HEK293 (cell line): Measurements from ENCODE around the gene PEPD.
A peak's percentile ranks its signal among the peaks of the same experiment; 100 is the strongest.

ENCODE experiments used
- AEBP2 ChIP-seq: fragments of 450-650 bp; formaldehyde crosslinking; IDR thresholded peaks from 2 replicates; pipeline ENCODE4 v1.5.1; 2016; ENCODE audit warnings: missing biosample characterization, missing genetic modification characterization, borderline replicate concordance
- ATF2 ChIP-seq: fragments of 450-650 bp; formaldehyde crosslinking; IDR thresholded peaks from 2 replicates; pipeline ENCODE4 v1.5.1; 2016; ENCODE audit warnings: missing biosample characterization, missing genetic modification characterization, low read depth
- BCL11B ChIP-seq: fragments of 450-650 bp; formaldehyde crosslinking; IDR thresholded peaks from 2 replicates; pipeline ENCODE4 v1.5.1; 2016; ENCODE audit warnings: low read depth, missing biosample characterization, missing genetic modification characterization
- FEZF1 ChIP-seq: fragments of 450-650 bp; formaldehyde crosslinking; IDR thresholded peaks from 2 replicates; pipeline ENCODE4 v1.5.1; 2016; ENCODE audit warnings: missing biosample characterization, missing genetic modification characterization
- MEIS1 ChIP-seq: sonication (generic); formaldehyde crosslinking; IDR thresholded peaks from 2 replicates; pipeline ENCODE4 v1.8.1; 2022; ENCODE audit warnings: missing genetic modification reagents, mild to moderate bottlenecking, borderline replicate concordance
- PRDM6 ChIP-seq: fragments of 450-650 bp; formaldehyde crosslinking; IDR thresholded peaks from 2 replicates; pipeline ENCODE4 v1.5.1; 2017; ENCODE audit warnings: missing biosample characterization, missing genetic modification characterization
- ZBTB44 ChIP-seq: fragments of 450-650 bp; IDR thresholded peaks from 2 replicates; pipeline ENCODE4 v1.5.1; 2018; ENCODE audit warnings: missing biosample characterization, mild to moderate bottlenecking, missing genetic modification characterization
- ZNF132 ChIP-seq: fragments of 450-650 bp; formaldehyde crosslinking; IDR thresholded peaks from 2 replicates; pipeline ENCODE4 v1.5.1; 2017; ENCODE audit warnings: missing biosample characterization, missing genetic modification characterization, borderline replicate concordance
- ZNF248 ChIP-seq: fragments of 450-650 bp; formaldehyde crosslinking; IDR thresholded peaks from 2 replicates; pipeline ENCODE4 v1.5.1; 2017; ENCODE audit warnings: missing biosample characterization, missing genetic modification characterization
- ZNF26 ChIP-seq: fragments of 450-650 bp; formaldehyde crosslinking; IDR thresholded peaks from 2 replicates; pipeline ENCODE4 v1.5.1; 2016; ENCODE audit warnings: missing biosample characterization, missing genetic modification characterization
- ZNF280D ChIP-seq: fragments of 450-650 bp; formaldehyde crosslinking; IDR thresholded peaks from 2 replicates; pipeline ENCODE4 v1.5.1; 2016; ENCODE audit warnings: missing biosample characterization, missing genetic modification characterization
- ZNF37A ChIP-seq: fragments of 450-650 bp; IDR thresholded peaks from 2 replicates; pipeline ENCODE4 v1.5.1; 2018; ENCODE audit warnings: missing biosample characterization, missing genetic modification characterization
- ZNF488 ChIP-seq: fragments of 450-650 bp; formaldehyde crosslinking; IDR thresholded peaks from 2 replicates; pipeline ENCODE4 v1.5.1; 2016; ENCODE audit warnings: missing biosample characterization, missing genetic modification characterization
- ZNF514 ChIP-seq: fragments of 450-650 bp; formaldehyde crosslinking; IDR thresholded peaks from 2 replicates; pipeline ENCODE4 v1.5.1; 2016; ENCODE audit warnings: missing biosample characterization, missing genetic modification characterization
- ZNF518A ChIP-seq: fragments of 450-650 bp; formaldehyde crosslinking; conservative IDR thresholded peaks from 2 replicates; pipeline ENCODE4 v1.5.1; 2016; ENCODE audit warnings: low read depth, missing biosample characterization, missing genetic modification characterization
- ZNF530 ChIP-seq: fragments of 450-650 bp; formaldehyde crosslinking; IDR thresholded peaks from 2 replicates; pipeline ENCODE4 v1.5.1; 2016; ENCODE audit warnings: low read depth, missing biosample characterization, missing genetic modification characterization
- ZNF704 ChIP-seq: fragments of 450-650 bp; formaldehyde crosslinking; IDR thresholded peaks from 2 replicates; pipeline ENCODE4 v1.5.1; 2016; ENCODE audit warnings: missing biosample characterization, missing genetic modification characterization
- ZSCAN4 ChIP-seq: fragments of 450-650 bp; formaldehyde crosslinking; IDR thresholded peaks from 2 replicates; pipeline ENCODE4 v1.5.1; 2017; ENCODE audit warnings: missing biosample characterization, missing genetic modification characterization
- ZXDB ChIP-seq: fragments of 450-650 bp; formaldehyde crosslinking; IDR thresholded peaks from 2 replicates; pipeline ENCODE4 v1.5.1; 2016; ENCODE audit warnings: missing biosample characterization, missing genetic modification characterization

PEPD gene

GRCh38 chr19:33355535-33355934 lies 166.1 kb downstream of the PEPD start (continued):
- TF ChIP-seq ZNF280D (tag by site-specific recombination) = 0 out of 2 replicates have a peak, but pooled peaks have one; percentile 76
- no peak for TF ChIP-seq ZNF514 (tag by site-specific recombination)
- TF ChIP-seq ZNF518A (tag by site-specific recombination) = no peak
- no peak for TF ChIP-seq ZNF37A (tag by site-specific recombination)
- TF ChIP-seq ZXDB = no peak
- no peak for TF ChIP-seq FEZF1 (tag by site-specific recombination)
- no peak for TF ChIP-seq ZNF488 (tag by site-specific recombination)
- no peak for TF ChIP-seq ZNF704 (tag by site-specific recombination)
- no peak for TF ChIP-seq ZNF530 (tag by site-specific recombination)
- no peak for TF ChIP-seq ZNF132
- no peak for TF ChIP-seq AEBP2 (tag by site-specific recombination)
- TF ChIP-seq BCL11B (tag by site-specific recombination) = no peak
- TF ChIP-seq ZNF26 = 0 out of 2 replicates have a peak, but pooled peaks have one; percentile 16
- TF ChIP-seq ZSCAN4 (tag by site-specific recombination) = no peak
- TF ChIP-seq MEIS1 (CRISPR knock-in tag) = no peak
- no peak for TF ChIP-seq ATF2 (tag by site-specific recombination)
- no peak for TF ChIP-seq ZBTB44 (tag by site-specific recombination)
- no peak for TF ChIP-seq ZNF248 (tag by site-specific recombination)
- TF ChIP-seq PRDM6 (tag by site-specific recombination) = no peak
